RWPE2 (cell line): Measurements from ENCODE around the gene STRBP.

Experiments
- ATAC-seq: fragments of 200-7000 bp; cut with Tn5 transposase; 3 replicates; pipeline ENCODE4 v1.9.1; 2021; ENCODE audit warnings: low read depth
- DNase-seq: peaks from one replicate; pipeline ENCODE4 v3.0.0-alpha.2; 2020; ENCODE audit warnings: low spot score
- H3K27ac ChIP-seq: fragments of 450-650 bp; 2 replicates; pipeline ENCODE4 v1.5.1; 2017; ENCODE audit warnings: mild to moderate bottlenecking; ENCODE audit not compliant: poor library complexity, severe bottlenecking
- H3K27me3 ChIP-seq: fragments of 250-450 bp; sonication (Bioruptor Pico); 2 replicates; pipeline ENCODE4 v1.5.1; 2021; ENCODE audit warnings: mild to moderate bottlenecking, moderate library complexity; ENCODE audit not compliant: insufficient read depth, poor library complexity, severe bottlenecking
- H3K36me3 ChIP-seq: fragments of 250-450 bp; sonication (Bioruptor Pico); 2 replicates; pipeline ENCODE4 v1.5.1; 2020; ENCODE audit warnings: low read depth, mild to moderate bottlenecking, moderate library complexity
- H3K4me1 ChIP-seq: fragments of 250-450 bp; sonication (Bioruptor Pico); 2 replicates; pipeline ENCODE4 v1.5.1; 2021; ENCODE audit warnings: mild to moderate bottlenecking, moderate library complexity; ENCODE audit not compliant: insufficient read depth, poor library complexity, severe bottlenecking
- H3K4me3 ChIP-seq: fragments of 250-450 bp; sonication (Bioruptor Pico); 2 replicates; pipeline ENCODE4 v1.5.1; 2021; ENCODE audit warnings: mild to moderate bottlenecking, moderate library complexity; ENCODE audit not compliant: severe bottlenecking
- H3K9me3 ChIP-seq: fragments of 250-450 bp; sonication (Bioruptor Pico); 2 replicates; pipeline ENCODE4 v1.5.1; 2021; ENCODE audit warnings: mild to moderate bottlenecking, moderate library complexity; ENCODE audit not compliant: severe bottlenecking
- TF ChIP-seq, protein P1 (sequence below): fragments of 450-650 bp; IDR thresholded peaks from one replicate; pipeline ENCODE4 v1.5.1; 2017; ENCODE audit warnings: mild to moderate bottlenecking, moderate library complexity; ENCODE audit not compliant: poor library complexity, severe bottlenecking

The STRBP gene

DNA sequence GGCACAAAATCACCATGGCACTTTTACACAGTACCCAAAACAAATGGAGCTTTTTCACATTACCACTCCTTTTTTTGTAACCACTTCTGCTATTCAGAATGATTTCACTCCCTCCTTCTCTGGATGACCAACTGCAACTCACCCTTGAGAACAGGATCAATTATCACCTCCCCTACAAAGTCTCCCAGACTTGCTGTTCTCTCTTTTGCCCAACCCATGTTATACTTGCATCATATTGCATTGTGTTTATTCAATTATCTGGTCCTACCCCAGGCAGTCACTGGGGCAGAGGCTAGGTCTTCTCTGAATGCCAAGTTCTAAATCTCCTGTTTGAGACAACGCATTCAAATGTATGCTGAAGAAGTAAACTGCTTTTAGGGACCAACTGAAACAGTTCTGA lies 139.0 kb downstream of the STRBP start:
- no peak overlapping the region for H3K4me3 ChIP-seq
- H3K27me3 ChIP-seq = no peaks in the 10 kb centered on the region
- H3K36me3 ChIP-seq = no peaks in the 10 kb centered on the region
- ATAC-seq (no peak), DNase-seq (no peak)
- no peak overlapping the region for H3K27ac ChIP-seq
- no peaks in the 10 kb centered on the region for H3K9me3 ChIP-seq
- no peaks in the 10 kb centered on the region for H3K4me1 ChIP-seq
- TF ChIP-seq, protein P1, sequence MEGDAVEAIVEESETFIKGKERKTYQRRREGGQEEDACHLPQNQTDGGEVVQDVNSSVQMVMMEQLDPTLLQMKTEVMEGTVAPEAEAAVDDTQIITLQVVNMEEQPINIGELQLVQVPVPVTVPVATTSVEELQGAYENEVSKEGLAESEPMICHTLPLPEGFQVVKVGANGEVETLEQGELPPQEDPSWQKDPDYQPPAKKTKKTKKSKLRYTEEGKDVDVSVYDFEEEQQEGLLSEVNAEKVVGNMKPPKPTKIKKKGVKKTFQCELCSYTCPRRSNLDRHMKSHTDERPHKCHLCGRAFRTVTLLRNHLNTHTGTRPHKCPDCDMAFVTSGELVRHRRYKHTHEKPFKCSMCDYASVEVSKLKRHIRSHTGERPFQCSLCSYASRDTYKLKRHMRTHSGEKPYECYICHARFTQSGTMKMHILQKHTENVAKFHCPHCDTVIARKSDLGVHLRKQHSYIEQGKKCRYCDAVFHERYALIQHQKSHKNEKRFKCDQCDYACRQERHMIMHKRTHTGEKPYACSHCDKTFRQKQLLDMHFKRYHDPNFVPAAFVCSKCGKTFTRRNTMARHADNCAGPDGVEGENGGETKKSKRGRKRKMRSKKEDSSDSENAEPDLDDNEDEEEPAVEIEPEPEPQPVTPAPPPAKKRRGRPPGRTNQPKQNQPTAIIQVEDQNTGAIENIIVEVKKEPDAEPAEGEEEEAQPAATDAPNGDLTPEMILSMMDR = no peak

DNA sequence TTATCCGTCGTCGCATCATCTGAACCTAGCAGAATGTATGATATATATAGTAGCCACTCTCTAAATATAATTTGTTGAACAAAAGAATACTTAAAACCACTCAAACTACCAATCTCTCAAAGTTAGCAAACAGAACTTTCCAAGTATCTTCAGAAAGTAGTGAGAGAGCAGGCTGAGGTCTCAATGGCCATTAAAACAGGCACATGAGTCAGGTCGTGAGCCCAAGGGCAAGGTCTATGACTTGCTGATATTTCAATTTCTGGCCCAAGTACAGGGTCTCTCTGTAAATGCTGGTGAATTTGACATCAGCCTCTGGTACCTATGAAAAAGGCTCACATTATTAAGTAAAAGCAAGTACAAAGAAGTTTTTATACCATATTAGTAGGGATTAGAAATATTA lies 139.8 kb downstream of the STRBP start:
- Histone ChIP-seq H3K27me3 (no peaks in the 10 kb centered on the region), H3K36me3 (no peaks in the 10 kb centered on the region), H3K4me3 (no peak overlapping the region), H3K27ac (no peak overlapping the region), H3K9me3 (no peaks in the 10 kb centered on the region), H3K4me1 (no peaks in the 10 kb centered on the region)
- no peak for ATAC-seq
- TF ChIP-seq, protein P1 = no peak
- no peak for DNase-seq

DNA sequence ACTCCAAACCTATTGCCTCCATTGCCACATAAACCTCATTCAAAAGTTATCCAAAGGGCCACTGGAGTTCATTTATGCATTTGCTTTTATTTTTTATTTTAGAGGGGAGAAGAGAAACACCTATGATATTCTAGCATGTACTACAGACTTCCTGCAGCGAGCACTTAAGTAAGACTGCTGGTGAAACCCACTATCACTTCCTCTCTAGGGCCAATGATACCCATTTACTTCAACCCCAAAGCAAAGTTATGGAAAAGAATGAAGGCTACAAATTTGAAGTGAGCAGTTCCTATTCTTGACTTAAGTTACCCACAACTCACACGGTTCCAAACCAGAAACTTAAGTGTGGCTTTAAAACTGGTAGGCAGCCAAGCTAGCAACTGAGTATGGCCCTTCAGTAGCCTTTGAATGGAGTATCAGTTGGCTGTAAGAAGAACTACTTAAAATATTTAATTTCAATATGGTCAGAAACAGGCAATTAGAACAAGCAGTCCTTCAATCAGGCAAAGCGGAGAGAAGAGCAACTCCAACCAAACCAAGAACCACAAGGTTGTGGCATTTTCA lies 140.8 kb downstream of the STRBP start:
- Histone ChIP-seq H3K4me1 (no peaks in the 10 kb centered on the region), H3K4me3 (no peak overlapping the region), H3K27me3 (no peaks in the 10 kb centered on the region), H3K27ac (no peak overlapping the region), H3K9me3 (no peaks in the 10 kb centered on the region), H3K36me3 (no peaks in the 10 kb centered on the region)
- no peak for DNase-seq
- TF ChIP-seq, protein P1 = no peak
- ATAC-seq = no peak

DNA sequence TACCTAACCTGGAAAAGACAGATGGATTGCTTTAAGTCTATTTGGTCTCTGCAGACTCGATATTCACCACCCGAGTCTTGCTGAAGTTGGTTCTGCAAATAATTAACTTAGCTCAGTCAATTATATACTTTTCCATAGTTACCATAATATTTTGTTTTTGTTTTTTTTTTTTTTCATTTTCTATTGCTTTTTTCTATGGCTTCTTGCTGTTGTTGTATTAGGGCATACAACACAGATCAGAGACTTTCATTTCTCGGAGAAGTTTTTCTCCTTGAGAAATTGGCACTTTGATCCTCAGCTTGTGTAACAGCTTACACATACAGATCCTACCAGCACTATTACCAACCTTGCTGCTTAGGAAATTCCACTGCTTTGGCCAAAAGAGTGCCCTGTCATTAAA lies 146.9 kb downstream of the STRBP start:
- Histone ChIP-seq H3K27me3 (no peaks in the 10 kb centered on the region), H3K36me3 (no peaks in the 10 kb centered on the region), H3K4me1 (no peaks in the 10 kb centered on the region), H3K4me3 (no peak overlapping the region), H3K27ac (no peak overlapping the region), H3K9me3 (no peaks in the 10 kb centered on the region)
- TF ChIP-seq, protein P1 = no peak
- no peak for ATAC-seq
- DNase-seq = no peak

DNA sequence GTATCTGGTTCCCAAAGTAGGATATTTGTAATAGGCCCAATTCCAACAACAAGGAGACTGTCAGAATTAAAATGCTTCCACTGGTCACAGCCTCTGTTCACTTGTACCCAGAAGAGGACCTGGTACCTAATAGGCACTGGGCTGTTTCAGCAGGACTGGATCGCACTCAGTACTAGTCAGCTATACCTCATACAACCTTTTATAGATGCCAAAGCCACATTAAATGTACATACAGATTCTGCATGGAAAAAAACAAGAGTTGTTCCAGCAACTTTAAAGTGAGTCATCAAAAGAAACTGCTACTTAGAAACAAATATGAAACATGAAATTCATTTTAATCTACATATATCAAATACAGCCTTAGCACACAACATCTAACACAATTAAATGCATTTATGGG lies 147.4 kb downstream of the STRBP start:
- Histone ChIP-seq H3K9me3 (no peaks in the 10 kb centered on the region), H3K27ac (no peak overlapping the region), H3K4me1 (no peaks in the 10 kb centered on the region), H3K36me3 (no peaks in the 10 kb centered on the region), H3K27me3 (no peaks in the 10 kb centered on the region), H3K4me3 (no peak overlapping the region)
- ATAC-seq (no peak), DNase-seq (no peak)
- TF ChIP-seq, protein P1 = no peak
